CD4-positive, alpha-beta T cell (primary cell): ENCODE data around the gene RNU7-1. TPM values are rescaled to one million over a fixed set of nuclear protein-coding genes. Genes with fewer than 3 reads are reported as not detected.

Experiments
- ATAC-seq: fragments of 200-7000 bp; cut with Tn5 transposase; one replicate; pipeline ENCODE4 v1.10.0; 2022; ENCODE audit warnings: mild to moderate bottlenecking; ENCODE audit not compliant: poor library complexity
- CTCF ChIA-PET: fragments of 350-600 bp; sonication (Branson Sonifier 250); formaldehyde crosslinking; loops from one replicate; lab custom pipeline; 2021; ENCODE audit warnings: antibody characterized with exemption, inconsistent platforms; lab: Charles Lee
- POLR2A ChIA-PET: fragments of 350-600 bp; sonication (Branson Sonifier 250); formaldehyde crosslinking; loops from one replicate; lab custom pipeline; 2021; ENCODE audit warnings: antibody characterized with exemption, inconsistent platforms; lab: Charles Lee
- DNase-seq, 14 experiments: peaks; one replicate each; pipeline ENCODE4 v3.0.0-alpha.2; 2013 to 2020; ENCODE audit warnings: mixed read lengths in 2 of 14
- H3K27ac ChIP-seq, 2 donors: one replicate each; pipeline versions ENCODE4 v1.5.1 to v1.7.0; 2013; ENCODE audit warnings: low read length in 2 of 2, low read depth in 1 of 2, mild to moderate bottlenecking in 1 of 2
- H3K27me3 ChIP-seq, 2 experiments: 1 replicate in 1 of 2; 2 replicates in 1 of 2; pipeline versions ENCODE4 v1.6.1 to v1.7.0; 2013; ENCODE audit warnings: low read length in 2 of 2, control low read depth in 1 of 2, mild to moderate bottlenecking in 1 of 2, moderate library complexity in 1 of 2; ENCODE audit not compliant: insufficient read depth in 2 of 2, control insufficient read depth in 1 of 2
- H3K36me3 ChIP-seq: one replicate; pipeline ENCODE4 v1.6.1; 2013; ENCODE audit warnings: low read length, control low read depth; ENCODE audit not compliant: insufficient read depth
- H3K4me1 ChIP-seq: one replicate; pipeline ENCODE4 v1.6.1; 2013; ENCODE audit warnings: low read length, control low read depth; ENCODE audit not compliant: insufficient read depth
- H3K4me3 ChIP-seq: one replicate; pipeline ENCODE4 v1.5.1; 2013; ENCODE audit warnings: mild to moderate bottlenecking, low read length, moderate library complexity
- H3K9me3 ChIP-seq, 2 experiments: 1 replicate in 1 of 2; 2 replicates in 1 of 2; pipeline versions ENCODE4 v1.6.1 to v1.7.0; 2013; ENCODE audit warnings: low read length in 2 of 2, mild to moderate bottlenecking in 2 of 2, control low read depth in 1 of 2, moderate library complexity in 1 of 2; ENCODE audit not compliant: control insufficient read depth in 1 of 2, insufficient read depth in 1 of 2
- H3K27ac Mint-ChIP-seq: one replicate; pipeline ENCODE4 v1.8.0; 2020; ENCODE audit warnings: mixed read lengths
- H3K27me3 Mint-ChIP-seq: one replicate; pipeline ENCODE4 v1.8.0; 2021; ENCODE audit warnings: mixed read lengths
- H3K36me3 Mint-ChIP-seq: one replicate; pipeline ENCODE4 v1.8.0; 2021; ENCODE audit warnings: low read depth, mixed read lengths
- H3K4me1 Mint-ChIP-seq: one replicate; pipeline ENCODE4 v1.8.0; 2021; ENCODE audit warnings: low read depth, mixed read lengths
- H3K4me3 Mint-ChIP-seq: one replicate; pipeline ENCODE4 v1.8.0; 2020; ENCODE audit warnings: mild to moderate bottlenecking, mixed read lengths
- H3K9me3 Mint-ChIP-seq: one replicate; pipeline ENCODE4 v1.8.0; 2020; ENCODE audit warnings: mixed read lengths
- intact Hi-C, 2 experiments: fragments of 100-400 bp; cut with DNase I in 1 of 2; cut with micrococcal nuclease in 1 of 2; formaldehyde crosslinking; loops; one replicate each; pipeline versions ENCODE4 v1.15.1 to v1.9.0; 2023 to 2025; cut with DNase I, micrococcal nuclease
- total RNA-seq, 174 experiments: library from RNA in 2 of 174; stranded (reverse) in 2 of 174; gene quantifications; one replicate each; pipeline ENCODE4 v1.2.3 and lab custom pipeline; 2021 to 2026
- TF ChIP-seq, protein P1 (sequence below): fragments of 200-600 bp; IDR thresholded peaks from one replicate; pipeline ENCODE4 v1.8.0; 2022; ENCODE audit warnings: antibody characterized with exemption, mild to moderate bottlenecking

The RNU7-1 gene
- total RNA-seq, 2 experiments from 2014 or later, result not detected

DNA sequence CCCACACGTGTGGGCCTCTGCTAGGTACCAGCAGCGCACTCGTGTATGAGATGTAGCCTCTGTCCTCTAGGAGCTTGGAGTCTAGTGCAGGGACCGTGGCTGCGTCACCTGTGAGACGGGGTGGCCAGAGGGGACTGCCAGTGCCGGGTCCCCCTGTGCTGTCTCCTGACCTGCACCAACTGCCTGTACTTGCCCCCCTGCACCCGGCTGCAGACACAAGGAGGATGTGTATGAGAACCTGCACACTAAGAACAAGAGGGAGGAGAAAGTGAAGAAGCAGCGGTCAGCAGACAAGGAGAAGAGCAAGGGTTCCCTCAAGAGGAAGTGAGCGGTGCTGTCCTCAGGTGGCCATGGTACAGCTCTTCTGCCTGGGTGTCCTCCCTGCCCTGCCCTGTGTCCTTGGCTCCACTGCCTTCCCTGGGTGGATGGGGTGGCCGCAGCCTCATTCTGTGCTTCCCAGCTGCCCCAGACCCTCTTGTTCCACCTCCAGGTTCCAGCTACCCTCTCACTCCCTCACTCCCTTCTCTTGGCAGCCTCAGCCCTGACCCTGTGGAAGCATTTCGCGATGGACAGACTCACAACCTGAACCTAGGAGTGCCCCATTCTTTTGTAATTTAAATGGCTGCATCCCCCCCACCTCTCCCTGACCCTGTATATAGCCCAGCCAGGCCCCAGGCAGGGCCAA lies 17.1 kb downstream of the RNU7-1 start:
- H3K36me3 Mint-ChIP-seq, result peaks cover 70% of the 10 kb centered on the region
- TF ChIP-seq, protein P1, sequence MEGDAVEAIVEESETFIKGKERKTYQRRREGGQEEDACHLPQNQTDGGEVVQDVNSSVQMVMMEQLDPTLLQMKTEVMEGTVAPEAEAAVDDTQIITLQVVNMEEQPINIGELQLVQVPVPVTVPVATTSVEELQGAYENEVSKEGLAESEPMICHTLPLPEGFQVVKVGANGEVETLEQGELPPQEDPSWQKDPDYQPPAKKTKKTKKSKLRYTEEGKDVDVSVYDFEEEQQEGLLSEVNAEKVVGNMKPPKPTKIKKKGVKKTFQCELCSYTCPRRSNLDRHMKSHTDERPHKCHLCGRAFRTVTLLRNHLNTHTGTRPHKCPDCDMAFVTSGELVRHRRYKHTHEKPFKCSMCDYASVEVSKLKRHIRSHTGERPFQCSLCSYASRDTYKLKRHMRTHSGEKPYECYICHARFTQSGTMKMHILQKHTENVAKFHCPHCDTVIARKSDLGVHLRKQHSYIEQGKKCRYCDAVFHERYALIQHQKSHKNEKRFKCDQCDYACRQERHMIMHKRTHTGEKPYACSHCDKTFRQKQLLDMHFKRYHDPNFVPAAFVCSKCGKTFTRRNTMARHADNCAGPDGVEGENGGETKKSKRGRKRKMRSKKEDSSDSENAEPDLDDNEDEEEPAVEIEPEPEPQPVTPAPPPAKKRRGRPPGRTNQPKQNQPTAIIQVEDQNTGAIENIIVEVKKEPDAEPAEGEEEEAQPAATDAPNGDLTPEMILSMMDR, result peak; percentile 13
- peaks cover 77% of the 10 kb centered on the region for H3K4me1 Mint-ChIP-seq
- Histone ChIP-seq H3K27me3 (no peaks in the 10 kb centered on the region), H3K27ac (peak overlapping the region; percentile 94 to 96), H3K4me1 (peaks cover 95% of the 10 kb centered on the region), H3K4me3 (no peak overlapping the region), H3K9me3 (no peaks in the 10 kb centered on the region), H3K36me3 (peaks cover 49% of the 10 kb centered on the region)
- no peaks in the 10 kb centered on the region for H3K9me3 Mint-ChIP-seq
- intact Hi-C loops, result loop anchor here in 1 of 2 experiments (1.0 kb wide), 2 partner anchors 7 to 16 kb away; partner anchors contain the start of gene C12orf57
- ChIA-PET POLR2A (interaction anchor here (1.0 to 16.4 kb wide), 11 partner anchors 8 to 358 kb away, joined by 4 to 963 read pairs (median 7); partner anchors contain the start of genes C12orf57, C1RL, ENO2 and LPCAT3), CTCF (interaction anchor here (0.6 to 13.3 kb wide), 9 partner anchors 13 to 125 kb away, joined by 3 to 324 read pairs (median 6); partner anchors contain the start of genes C12orf57, LPCAT3, LRRC23 and PTPN6)
- DNase-seq, result peak in 4 of 14 experiments; percentile 39 to 68 (median 60)
- H3K4me3 Mint-ChIP-seq, result peak overlapping the region; percentile 90
- H3K27me3 Mint-ChIP-seq, result no peaks in the 10 kb centered on the region
- peak overlapping the region; percentile 97 for H3K27ac Mint-ChIP-seq
- no peak for ATAC-seq

DNA sequence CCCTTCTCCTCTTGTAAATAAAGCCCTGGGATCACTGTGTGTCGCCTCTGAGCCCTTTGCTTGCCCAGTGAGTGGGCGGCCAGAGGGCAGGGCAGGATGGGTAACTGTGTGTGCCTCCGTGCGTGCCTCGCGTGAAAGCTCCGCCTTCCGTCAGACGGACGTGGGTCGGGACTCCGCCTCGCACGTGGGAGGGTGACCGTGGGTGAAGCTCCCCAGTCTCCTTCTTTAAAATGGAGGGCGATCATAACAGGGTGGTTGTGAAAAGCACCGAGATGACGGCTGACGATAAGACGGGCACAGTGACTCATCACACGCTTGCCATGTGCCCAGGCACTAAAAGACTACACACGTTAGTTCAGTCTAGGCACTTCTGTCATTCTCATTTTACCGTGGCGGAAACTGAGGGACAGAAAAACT lies 17.7 kb downstream of the RNU7-1 start:
- TF ChIP-seq, protein P1, result no peak
- Mint-ChIP-seq H3K4me3 (peak overlapping the region; percentile 90), H3K36me3 (peaks cover 70% of the 10 kb centered on the region), H3K27ac (peak overlapping the region; percentile 97), H3K4me1 (peaks cover 74% of the 10 kb centered on the region), H3K9me3 (no peaks in the 10 kb centered on the region), H3K27me3 (no peaks in the 10 kb centered on the region)
- no peaks in the 10 kb centered on the region for H3K9me3 ChIP-seq
- no peaks in the 10 kb centered on the region for H3K27me3 ChIP-seq
- DNase-seq (peak; percentile 74 to 98 (median 88)), ATAC-seq (peak; percentile 77)
- H3K4me3 ChIP-seq, result peak overlapping the region; percentile 29
- intact Hi-C loops, result loop anchor here in 1 of 2 experiments (1.0 kb wide), 2 partner anchors 8 to 17 kb away; partner anchors contain the start of gene C12orf57
- CTCF ChIA-PET, result interaction anchor here (0.6 to 13.3 kb wide), 10 partner anchors 14 to 126 kb away, joined by 3 to 324 read pairs (median 6); partner anchors contain the start of genes C12orf57, ENO2, LPCAT3 and LRRC23
- peaks cover 49% of the 10 kb centered on the region for H3K36me3 ChIP-seq
- POLR2A ChIA-PET, result interaction anchor here (1.0 to 16.4 kb wide), 10 partner anchors 14 to 358 kb away, joined by 4 to 963 read pairs (median 7); partner anchors contain the start of genes C12orf57, C1RL, ENO2 and LPCAT3
- H3K4me1 ChIP-seq, result peaks cover 90% of the 10 kb centered on the region
- H3K27ac ChIP-seq, result peak overlapping the region; percentile 94 to 96

DNA sequence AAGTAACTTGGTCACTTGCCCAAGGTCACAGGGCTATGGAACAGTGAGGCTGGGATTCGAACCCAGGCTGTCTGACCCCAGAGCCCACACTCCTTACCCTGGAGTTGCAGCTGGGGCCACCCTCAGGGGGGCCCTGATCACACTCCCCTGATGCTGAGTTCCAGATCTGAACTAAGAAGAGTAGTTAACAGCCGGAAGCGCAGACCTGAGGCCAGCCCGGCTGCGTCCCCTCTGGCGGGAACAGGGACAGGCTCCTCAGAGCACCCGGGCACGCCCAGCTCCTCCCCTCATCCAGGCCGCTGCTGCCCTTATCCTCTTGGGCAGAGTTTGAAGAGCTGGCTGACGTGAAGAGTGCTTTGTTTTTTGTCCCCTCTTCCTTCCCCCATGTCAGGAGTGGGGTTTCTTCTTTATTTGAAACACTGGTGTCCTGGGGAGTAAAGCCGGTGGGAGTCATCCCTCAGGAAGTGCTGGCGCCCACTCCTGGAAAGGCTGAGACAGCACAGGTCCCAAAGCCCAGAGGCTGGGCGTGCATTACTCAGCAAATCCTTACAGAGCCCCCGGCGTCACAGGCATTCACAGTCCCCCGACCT lies 18.2 kb downstream of the RNU7-1 start:
- peak overlapping the region; percentile 97 for H3K27ac Mint-ChIP-seq
- H3K27ac ChIP-seq, result peak overlapping the region; percentile 94 to 96
- H3K4me3 Mint-ChIP-seq, result peak overlapping the region; percentile 90
- peaks cover 85% of the 10 kb centered on the region for H3K4me1 ChIP-seq
- H3K27me3 Mint-ChIP-seq, result no peaks in the 10 kb centered on the region
- H3K9me3 Mint-ChIP-seq, result no peaks in the 10 kb centered on the region
- H3K4me1 Mint-ChIP-seq, result peaks cover 72% of the 10 kb centered on the region
- H3K4me3 ChIP-seq, result peak overlapping the region; percentile 29
- no peaks in the 10 kb centered on the region for H3K9me3 ChIP-seq
- TF ChIP-seq, protein P1, result no peak
- intact Hi-C loops, result loop anchor here in 1 of 2 experiments (1.0 kb wide), 2 partner anchors 8 to 17 kb away; partner anchors contain the start of gene C12orf57
- CTCF ChIA-PET, result interaction anchor here (1.1 to 13.3 kb wide), 9 partner anchors 14 to 95 kb away, joined by 3 to 324 read pairs (median 6); partner anchors contain the start of genes C12orf57, ENO2, LPCAT3 and LRRC23
- POLR2A ChIA-PET, result interaction anchor here (1.0 to 16.4 kb wide), 10 partner anchors 14 to 359 kb away, joined by 4 to 963 read pairs (median 7); partner anchors contain the start of genes C12orf57, C1RL, ENO2 and LPCAT3
- no peaks in the 10 kb centered on the region for H3K27me3 ChIP-seq
- H3K36me3 Mint-ChIP-seq, result peaks cover 69% of the 10 kb centered on the region
- peak in 6 of 14 experiments; percentile 29 to 80 (median 64) for DNase-seq
- peaks cover 48% of the 10 kb centered on the region for H3K36me3 ChIP-seq
- ATAC-seq, result peak; percentile 12
